HG03175 (cell line): ENCODE results near the gene TPSAB1.
"Not testable (repeated sequence)": the region's sequence is repeated elsewhere in the genome, so short reads cannot be mapped to it uniquely, and the experiment has no call there.

ENCODE experiments used
- ATAC-seq: cut with Tn5 transposase; IDR thresholded peaks from one replicate; pipeline ENCODE4 v1.9.1; 2021; ENCODE audit warnings: mild to moderate bottlenecking, moderate library complexity; ENCODE audit not compliant: unreplicated experiment

Gene TPSAB1

DNA sequence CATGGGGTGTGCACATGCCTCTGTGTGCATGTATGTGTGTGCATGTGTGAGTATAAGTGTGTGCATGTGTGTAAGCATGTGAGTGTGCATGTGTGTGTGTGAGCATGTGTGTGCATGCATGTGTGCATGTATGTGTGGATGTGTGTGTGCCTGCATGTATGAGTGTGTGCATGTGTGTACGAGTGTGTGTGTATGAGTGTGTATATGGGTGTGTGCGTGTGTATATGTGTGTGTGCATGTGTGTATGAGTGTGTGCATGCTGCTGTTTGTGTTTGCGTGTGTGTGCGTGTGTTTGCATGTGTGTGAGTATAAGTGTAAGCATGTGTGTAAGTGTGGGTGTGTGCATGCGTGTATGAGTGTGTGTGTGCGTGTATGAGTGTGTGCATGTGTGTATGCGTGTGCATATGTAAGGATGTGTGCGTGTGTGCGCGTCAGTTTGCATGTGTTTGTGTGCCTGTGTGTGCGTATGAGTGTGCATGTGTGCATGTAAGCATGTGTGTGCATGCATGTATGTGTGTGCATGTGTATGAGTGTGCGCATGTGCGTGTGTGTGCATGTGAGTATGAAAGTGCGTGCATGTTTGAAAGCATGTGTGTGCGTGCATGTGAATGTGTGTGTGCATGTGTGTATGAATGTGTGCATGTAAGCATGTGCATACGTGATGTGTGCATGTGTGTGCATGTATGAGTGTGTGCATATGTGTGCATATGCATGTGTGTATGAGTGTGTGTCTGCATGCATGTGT is 24.0 kb downstream of the TPSAB1 start:
- ATAC-seq: no peak

DNA sequence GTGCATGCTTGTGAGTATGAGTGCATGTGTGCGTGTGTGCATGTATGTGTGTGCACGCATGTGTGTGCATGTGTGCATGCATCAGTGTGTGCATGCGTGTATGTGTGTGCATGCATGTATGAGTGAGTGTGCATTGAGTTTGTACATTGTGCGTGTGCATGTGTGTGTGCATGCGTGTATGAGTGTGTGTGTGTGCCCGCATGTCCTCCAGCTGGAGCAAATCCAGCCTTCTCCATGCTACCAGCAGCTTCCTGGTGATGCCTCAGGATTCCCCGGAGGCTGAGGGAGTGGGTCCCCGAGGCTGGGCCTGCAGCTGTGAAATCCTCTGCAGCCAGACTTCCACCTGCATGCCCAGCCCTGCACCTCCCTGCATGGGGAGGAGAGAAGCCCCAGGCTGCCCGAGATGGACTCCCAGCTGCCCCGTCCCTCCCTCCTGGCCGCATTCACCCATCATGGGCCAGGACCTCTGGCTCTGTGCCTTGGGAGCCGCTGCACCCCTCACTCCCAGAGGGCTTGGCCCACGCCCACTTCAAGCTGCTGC is 24.7 kb downstream of the TPSAB1 start:
- no peak for ATAC-seq

DNA sequence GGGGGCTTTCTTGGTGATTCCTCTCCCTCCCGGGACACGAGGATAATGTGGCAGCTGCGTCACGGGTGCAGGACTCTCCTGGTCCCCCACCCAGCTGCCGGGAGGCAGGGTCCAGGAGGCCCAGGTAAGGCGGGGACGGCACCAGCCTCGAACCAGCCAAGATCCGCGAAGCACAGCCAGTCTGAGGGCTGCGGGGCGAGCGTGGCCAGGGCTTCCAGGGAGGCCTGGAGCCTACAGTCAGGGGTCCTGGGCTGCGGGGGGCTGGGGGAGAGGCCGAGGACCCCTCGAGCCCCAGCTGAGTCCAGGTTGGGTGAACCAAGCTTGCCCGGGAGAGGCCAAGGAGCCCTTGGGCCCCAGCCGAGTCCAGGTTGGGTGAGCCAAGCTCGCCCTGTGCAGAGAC is 25.3 kb downstream of the TPSAB1 start:
- ATAC-seq: no peak

DNA sequence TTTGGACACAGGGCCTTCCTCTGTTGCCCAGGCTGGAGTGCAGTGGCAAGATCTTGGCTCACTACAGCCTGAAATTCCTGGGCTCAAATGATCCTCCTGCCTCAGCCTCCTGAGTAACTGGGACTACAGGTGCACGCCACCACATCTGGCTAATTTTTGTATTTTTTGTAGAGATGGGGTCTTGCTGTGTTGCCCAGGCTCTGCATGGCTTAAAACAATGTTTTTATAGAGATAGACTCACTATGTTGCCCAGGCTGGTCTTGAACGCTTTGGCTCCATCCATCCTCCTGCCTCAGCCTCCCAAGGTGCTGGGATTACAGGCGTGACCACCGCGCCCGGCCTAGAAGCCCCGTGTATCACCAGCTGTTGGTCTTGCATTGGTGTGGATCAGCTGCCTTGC is 28.9 kb downstream of the TPSAB1 start:
- ATAC-seq: not testable (repeated sequence)

DNA sequence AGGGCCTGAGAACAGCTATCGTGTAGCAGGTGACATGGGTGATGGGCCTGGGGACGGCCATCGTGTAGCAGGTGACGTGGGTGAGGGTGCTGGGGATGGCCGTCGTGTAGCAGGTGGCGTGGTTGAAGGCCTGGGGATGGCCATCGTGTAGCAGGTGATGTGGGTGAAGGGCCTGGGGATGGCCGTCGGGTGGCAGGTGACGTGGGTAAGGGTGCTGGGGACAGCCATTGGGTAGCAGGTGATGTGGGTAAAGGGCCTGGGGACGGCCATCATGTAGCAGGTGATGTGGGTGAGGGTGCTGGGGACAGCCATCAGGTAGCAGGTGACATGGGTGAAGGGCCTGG is 30.8 kb downstream of the TPSAB1 start:
- ATAC-seq: no peak

DNA sequence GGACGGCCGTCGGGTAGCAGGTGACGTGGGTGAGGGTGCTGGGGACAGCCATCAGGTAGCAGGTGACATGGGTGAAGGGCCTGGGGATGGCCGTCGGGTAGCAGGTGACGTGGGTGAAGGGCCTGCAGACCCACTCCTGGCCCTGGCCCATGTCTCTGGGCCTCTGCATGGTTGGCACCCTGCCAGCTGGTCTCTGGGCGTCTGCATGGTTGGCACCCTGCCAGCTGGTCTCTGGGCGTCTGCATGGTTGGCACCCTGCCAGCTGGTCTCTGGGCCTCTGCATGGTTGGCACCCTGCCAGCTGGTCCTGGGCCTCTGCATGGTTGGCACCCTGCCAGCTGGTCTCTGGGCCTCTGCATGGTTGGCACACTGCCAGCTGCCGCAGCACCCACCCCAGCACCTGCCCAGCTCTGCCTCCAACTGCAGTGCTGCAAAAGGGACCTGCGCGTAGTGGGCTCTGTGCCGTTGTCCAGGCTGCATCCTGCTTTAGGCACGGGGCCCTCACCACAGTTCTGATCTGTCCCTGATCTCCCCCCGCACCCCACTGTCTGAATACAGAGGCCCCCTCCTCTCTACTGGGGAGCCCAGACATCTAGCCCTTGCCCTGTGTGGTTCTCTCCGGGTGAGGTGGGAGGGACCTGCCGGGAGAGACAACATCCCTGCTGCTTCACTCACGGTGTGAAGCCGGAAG is 31.4 kb downstream of the TPSAB1 start:
- not testable (repeated sequence) for ATAC-seq

DNA sequence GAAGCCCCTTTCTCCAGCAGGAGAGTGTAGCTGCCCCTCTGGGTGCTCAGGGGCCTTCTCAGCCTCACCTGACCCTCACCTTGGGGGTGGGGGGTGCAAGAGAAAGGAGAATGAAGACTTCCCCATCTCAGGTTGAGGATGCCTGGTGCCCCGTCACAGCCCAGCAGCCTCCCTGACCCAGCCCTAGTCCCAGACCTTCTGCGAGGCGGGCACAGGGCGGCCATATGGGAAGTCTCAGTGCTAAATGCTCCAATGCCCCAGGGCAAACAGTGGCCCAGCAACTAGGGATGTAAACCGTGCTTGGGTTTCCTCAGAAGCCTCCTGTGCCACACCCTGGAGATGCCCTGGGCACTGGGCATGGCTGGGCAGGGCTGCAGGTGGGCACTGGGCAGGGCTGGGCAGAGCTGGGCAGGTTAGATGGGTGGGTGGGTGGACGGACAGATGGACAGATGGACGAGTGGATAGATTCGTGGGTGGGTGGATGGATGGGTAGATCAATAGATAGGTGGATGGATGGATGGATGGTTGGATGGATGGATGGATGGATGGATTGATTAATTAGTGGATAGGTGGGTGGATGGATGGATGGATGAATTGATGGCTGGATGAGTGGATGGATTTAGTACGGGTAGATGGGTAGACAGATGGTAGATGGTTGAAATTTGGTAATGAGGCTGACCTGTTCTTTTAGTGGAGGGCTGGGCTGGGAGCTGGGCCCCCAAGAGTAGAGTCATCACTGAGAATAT is 32.1 kb downstream of the TPSAB1 start:
- no peak for ATAC-seq

DNA sequence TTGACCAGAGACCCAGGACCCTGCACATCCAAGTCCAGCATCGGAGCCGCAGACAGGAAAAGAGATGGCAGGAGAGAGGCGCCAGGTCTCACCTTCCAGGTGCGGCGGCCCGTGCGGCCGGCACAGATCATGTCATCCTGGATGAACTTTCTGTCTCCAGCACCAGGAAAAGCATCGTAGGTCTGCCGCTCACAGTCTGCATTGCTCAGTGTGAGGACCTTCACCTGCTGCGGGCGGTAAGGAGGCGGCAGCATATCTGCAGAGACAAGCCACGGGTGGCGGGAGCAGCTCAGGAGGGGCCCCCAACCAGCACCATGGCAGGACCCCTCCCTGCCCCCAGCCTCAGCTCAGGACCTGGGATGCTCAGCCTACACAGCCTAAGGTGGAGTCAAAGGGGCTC is 33.3 kb downstream of the TPSAB1 start:
- no peak for ATAC-seq

DNA sequence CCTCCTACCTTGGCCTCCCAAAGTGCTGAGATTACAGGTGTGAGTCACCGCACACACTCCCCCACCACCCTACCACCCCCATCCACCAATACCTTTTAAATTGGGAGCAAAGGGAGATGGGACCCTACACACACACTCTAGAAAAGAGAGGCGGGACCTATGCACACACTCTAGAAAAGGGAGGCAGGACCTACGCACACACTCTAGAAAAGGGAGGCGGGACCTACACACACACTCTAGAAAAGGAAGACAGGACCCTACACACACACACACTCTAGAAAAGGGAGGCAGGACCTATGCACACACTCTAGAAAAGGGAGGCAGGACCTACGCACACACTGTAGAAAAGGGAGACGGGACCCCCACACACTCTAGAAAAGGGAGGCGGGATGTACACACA is 34.3 kb downstream of the TPSAB1 start:
- no peak for ATAC-seq

DNA sequence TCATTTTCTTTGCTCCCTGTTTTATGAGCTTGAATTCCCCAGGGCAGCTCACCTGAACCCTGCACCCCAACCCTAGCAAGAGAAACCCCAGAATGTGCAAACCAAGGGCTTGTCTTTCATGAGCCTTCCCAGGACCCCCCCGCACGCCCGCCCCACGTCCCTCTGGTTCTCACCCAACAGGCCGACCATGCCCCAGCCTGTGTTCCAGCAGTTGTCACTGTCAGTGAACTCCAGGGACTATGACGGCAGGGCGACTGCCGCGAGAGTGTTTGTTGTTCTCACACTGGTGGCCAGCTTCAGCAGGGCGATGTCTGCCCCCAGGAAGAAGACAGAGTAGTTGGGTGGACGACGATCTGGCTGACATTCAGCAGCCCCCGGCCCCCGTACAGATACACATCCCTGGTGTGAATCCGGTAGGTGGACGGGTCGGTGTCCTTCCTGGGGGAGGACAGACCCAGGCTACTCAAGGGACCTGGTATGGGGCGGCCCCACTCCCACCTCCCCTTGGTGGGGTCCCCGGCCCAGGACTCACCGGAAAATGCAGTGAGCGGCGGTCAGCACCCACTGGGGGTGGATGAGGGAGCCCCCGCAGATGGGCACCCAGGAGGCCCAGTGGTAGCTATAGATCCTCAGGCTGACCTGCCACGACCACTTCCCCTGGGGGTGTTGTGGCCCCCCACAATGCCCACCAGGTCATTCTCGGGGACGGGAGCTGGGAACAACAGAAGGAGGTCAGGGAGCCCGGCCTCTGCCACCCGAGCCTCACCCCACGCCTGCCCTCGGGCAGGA is 35.5 kb downstream of the TPSAB1 start:
- ATAC-seq: no peak

DNA sequence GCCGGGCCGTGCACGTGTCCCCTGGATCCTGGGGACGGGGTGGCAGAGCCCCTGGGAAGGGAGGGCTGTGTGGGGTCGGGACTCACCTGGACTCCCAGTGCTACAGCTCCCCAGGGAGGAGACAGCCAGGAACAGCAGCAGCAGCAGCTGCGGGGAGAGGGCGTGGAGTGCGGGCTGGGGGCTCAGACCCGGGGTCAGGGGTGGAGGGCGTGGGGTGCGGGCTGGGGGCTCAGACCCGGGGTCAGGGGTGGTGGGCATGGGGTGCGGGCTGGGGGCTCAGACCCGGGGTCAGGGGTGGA is 36.0 kb downstream of the TPSAB1 start:
- ATAC-seq: no peak

DNA sequence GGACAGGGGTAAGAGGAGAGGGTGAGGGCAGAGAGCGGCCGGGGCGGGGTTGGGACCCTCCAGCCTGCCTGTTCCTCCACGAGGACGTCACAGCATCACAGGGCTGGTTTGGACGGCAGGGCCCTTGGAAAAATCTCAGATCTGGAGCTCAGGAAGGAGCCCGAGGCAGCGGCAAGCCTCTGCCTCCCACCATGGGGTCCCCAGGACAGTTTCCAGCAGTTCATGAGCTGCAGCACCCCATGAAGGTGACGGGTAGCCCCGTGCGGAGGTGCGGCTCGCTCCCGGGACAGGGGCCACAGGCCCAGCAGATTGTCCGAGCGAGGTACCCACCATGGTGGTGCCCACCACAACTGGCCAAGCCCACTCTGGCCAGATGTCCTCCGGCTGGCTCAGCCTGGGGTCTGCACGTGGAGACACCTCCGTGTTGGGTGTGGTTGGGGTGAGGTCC is 36.7 kb downstream of the TPSAB1 start:
- ATAC-seq: no peak

DNA sequence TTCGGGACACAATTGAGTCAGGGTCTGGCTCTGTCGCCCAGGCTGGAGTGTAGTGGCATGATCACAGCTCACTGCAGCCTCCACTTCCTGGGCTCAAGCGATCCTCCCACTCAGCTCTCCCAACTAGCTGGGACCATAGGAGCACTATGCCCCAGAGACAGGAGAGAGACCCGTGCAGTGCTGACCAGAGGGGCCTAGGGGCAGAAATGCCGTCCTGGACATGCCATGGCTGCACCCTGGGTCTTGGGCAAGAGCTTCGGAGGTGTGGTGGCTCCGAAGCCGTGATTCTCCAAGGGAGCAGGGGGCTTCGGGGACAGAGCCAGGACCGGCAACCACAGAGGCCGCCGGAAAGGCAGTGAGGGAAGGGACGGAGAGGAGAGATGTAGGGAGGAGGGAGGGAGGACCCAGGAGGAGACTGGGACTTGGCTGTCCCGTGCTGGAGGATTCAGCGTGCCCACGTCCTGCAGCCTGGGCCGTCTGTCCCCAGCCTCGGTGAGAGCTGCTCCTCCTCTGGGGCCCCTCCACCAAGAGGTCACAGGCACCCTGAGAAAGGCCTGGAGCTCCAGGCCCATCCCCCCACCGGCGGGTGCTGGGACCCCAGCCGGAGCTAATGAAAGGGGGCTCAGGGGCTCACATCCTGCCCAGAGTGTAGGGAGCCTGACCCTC is 37.2 kb downstream of the TPSAB1 start:
- no peak for ATAC-seq

DNA sequence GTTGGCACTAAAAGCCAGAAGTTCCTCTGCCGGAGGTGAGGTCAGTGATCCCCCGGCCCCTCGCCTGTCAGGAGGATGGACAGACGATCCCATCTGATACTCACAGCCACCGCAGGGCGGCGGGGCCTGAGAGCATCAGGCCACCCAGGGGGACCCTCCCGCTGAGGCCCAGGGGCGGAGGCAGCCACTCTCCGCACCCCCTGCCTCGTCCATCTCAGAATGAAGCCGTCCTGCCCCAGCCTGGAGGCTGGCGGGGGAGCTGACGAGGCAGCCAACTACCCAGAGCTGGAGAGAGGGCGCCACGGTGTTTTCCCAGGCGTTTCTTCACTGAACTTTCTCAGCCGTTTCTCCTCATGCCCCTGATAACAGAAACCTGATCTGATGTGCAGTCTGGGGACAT is 38.0 kb downstream of the TPSAB1 start:
- ATAC-seq: no peak

DNA sequence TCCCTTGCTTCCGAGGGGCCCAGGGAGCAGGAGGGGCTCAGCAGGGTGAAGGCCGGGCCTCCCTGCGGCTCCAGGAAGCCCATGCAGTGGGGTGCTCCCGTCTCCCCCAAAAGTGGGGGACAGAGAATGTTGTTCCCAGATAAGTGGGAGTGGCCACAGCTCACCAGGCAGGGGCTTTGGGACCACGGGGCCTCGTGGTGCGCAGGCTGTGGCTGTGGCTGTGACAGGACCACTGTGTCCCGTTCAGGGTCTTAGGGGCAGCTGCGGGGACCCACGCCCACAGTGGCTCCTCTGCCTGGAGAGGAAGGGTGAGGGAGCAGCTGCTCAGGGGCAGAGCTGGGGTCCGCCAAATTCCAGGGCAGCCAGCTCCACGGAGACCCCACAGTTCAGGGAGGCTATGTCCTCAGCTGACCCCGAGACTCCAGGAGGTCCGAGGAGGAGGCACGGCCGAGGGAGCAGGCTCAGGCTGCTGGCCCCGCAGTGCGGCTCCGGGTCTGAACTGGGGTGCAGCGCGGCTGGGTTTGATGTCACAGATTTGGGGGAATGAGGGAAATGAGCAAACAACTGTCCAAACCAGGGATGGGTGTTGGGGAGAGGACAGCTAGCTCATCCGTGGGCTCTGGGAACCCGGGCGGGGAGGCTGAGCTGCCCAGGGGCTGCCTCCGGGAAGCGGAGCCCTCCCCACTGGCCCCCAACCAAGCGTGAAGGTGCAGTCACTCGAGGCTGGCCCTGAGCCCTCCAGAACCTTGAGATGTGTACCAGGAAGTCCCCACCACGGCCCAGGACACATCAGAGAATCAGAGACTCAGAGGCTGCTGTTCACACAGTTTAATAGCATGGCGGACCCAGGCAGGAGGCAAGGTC is 38.8 kb downstream of the TPSAB1 start:
- ATAC-seq: no peak

DNA sequence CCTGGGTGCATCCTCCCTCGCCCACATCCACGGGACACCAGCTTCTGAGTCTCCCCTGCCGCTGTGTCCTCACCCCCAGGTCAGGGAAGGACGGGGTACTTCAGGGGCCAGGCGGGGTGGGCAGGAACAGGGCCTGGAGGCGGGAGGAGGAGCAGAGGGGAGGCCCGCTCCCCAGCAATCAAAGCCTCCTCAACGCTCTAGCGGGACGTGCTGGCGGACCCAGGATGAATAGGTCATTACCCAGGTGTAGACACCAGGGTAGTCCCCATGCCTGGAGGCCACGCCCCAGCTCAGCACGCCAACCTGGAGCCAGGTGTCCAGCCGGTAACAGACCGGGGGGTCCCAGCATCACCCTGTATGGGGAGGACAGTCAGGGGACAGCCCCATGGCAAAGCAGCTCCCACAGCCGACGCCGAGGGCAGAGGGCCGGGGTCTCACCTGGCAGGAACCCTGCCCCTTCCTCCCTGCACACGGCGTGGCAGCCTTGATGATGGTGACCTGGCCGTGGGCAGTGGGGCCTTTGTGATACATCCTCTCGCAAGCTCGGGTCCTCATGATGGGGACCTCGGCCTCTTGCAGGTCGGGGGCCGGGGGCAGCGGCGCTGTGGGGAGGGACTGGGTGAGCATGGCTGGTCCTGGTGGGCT is 39.6 kb downstream of the TPSAB1 start:
- ATAC-seq: no peak

DNA sequence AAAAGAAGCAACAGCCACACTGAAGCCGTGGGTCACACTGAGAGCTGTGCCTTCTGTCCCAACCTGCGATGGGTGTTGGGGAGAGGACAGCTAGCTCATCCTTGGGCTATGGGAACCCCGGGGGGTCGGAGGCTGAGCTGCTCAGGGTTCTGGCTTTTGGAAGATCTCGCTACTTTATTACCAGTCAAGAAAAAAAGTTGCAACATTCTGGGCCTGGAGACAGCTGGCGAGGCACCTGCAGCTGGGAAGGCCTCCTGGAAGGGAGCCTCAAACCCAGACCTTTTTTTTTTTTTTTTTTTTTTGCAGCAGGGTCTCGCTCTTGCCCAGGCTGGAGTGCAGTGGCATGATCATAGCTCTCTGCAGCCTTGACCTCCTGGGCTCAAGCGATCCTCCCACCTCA is 40.3 kb downstream of the TPSAB1 start:
- no peak for ATAC-seq

DNA sequence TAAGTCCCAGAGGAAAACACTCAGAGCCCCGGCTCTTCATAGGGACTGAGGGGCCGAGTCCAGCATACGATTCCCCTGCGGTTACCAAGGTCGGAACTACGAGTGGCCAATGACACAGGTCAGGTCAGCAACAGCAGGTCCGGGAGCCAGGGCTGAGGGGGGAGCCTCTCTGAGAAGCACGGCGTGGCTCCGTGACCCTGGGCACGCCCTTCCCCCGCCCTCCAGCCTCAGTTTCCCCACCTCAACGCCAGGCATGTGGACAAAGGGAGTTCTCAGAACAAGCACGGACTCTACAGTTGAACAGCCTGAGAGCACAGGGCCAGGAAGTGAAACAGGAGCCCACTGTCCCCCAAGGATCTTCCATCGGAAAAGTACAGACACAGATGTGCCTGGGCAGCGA is 41.0 kb downstream of the TPSAB1 start:
- no peak for ATAC-seq

DNA sequence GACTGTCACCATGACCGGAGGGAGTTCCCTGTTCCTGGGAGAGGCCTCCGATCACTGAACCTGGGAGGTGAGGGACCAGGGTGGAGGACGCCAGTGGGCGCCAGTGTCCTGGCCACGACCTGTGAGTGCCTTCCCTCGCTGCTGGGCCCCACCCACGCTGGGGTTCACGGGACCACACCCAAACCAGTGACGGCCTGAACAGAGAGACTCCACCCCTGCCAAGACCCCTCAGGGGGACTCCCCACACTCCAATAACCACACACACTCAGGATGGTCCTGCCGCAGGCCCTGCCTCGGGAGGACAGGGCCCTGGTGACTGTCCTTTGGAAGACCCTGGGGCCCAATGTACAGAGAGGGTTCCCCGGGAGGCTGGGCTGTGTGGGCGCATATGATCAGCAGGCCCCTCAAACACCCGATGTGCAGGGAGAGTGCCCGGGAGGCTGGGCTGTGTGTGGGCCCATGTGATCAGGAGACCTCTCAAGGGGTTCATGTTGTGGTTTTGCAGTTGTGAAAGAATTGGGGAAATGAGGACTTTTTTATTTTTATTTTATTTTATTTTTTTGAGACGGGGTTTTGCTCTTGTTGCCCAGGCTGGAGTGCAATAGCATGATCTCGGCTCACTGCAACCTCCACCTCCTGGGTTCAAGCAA is 41.9 kb downstream of the TPSAB1 start:
- ATAC-seq: no peak
